HUES48 (cell line): Measurements from ENCODE around the gene DDR1.

ENCODE experiments used
- H3K27ac ChIP-seq: one replicate; pipeline ENCODE4 v1.7.0; 2013; ENCODE audit warnings: low read depth, low read length, inconsistent platforms
- H3K27me3 ChIP-seq: 2 replicates; pipeline ENCODE4 v1.6.1; 2013; ENCODE audit warnings: mild to moderate bottlenecking, low read length; ENCODE audit not compliant: control insufficient read depth, insufficient read depth
- H3K36me3 ChIP-seq: 2 replicates; pipeline ENCODE4 v1.6.1; 2013; ENCODE audit warnings: low read length; ENCODE audit not compliant: control insufficient read depth, insufficient read depth
- H3K4me1 ChIP-seq: 2 replicates; pipeline ENCODE4 v1.6.1; 2013; ENCODE audit warnings: mild to moderate bottlenecking, low read length; ENCODE audit not compliant: control insufficient read depth, insufficient read depth
- H3K4me3 ChIP-seq: 2 replicates; pipeline ENCODE4 v1.5.1; 2013; ENCODE audit warnings: mild to moderate bottlenecking, low read depth, low read length
- H3K9ac ChIP-seq: 2 replicates; pipeline ENCODE4 v1.6.1; 2013; ENCODE audit warnings: mild to moderate bottlenecking, low read depth, low read length, moderate library complexity
- H3K9me3 ChIP-seq: 2 replicates; pipeline ENCODE4 v1.6.1; 2013; ENCODE audit warnings: low read length; ENCODE audit not compliant: control insufficient read depth, insufficient read depth

DDR1 gene

GRCh38 chr6:30883685-30884520 lies at the start of gene DDR1:
Gene DDR1, plus strand, starts transcription at chr6:30884519. Its CDS starts 4,211 bp downstream, at chr6:30888730.
- H3K9me3 ChIP-seq, result no peaks in the 10 kb centered on the region
- peak within 1 kb of the TSS; percentile 31; the same call in 1 of the 2 replicates for H3K9ac ChIP-seq
- peaks cover 6% of the 10 kb centered on the region; the same call in 1 of the 2 replicates for H3K36me3 ChIP-seq
- peaks cover 57% of the 10 kb centered on the region for H3K4me1 ChIP-seq
- peak within 1 kb of the TSS; percentile 75 for H3K4me3 ChIP-seq
- H3K27ac ChIP-seq, result peak within 1 kb of the TSS; percentile 94
- H3K27me3 ChIP-seq, result no peaks in the 10 kb centered on the region

DNA sequence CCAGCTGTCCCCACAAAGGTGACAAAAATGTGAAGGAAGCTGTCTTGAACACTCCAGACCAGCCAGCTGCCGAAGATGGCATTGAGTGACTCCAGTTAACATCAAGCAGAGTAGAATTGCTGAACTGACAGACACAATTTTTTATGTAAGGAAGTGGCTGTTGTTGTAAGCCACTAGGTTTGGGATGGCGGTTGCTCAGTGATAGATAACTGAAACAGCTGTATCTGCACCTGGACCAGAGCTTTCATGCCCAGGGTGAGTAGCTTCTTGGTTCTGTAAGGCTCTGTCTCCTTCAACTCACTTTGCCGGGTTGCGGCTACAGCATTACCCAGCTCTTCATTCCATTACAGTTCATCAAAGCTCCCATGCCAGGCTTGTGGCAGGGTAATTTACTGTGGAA lies 49.7 kb upstream of the DDR1 start:
- no peak overlapping the region for H3K9ac ChIP-seq
- no peak overlapping the region for H3K4me3 ChIP-seq
- peaks cover 10% of the 10 kb centered on the region for H3K36me3 ChIP-seq
- peaks cover 15% of the 10 kb centered on the region for H3K4me1 ChIP-seq
- H3K27me3 ChIP-seq, result no peaks in the 10 kb centered on the region
- H3K9me3 ChIP-seq, result no peaks in the 10 kb centered on the region; the same call in 1 of the 2 replicates
- no peak overlapping the region for H3K27ac ChIP-seq

DNA sequence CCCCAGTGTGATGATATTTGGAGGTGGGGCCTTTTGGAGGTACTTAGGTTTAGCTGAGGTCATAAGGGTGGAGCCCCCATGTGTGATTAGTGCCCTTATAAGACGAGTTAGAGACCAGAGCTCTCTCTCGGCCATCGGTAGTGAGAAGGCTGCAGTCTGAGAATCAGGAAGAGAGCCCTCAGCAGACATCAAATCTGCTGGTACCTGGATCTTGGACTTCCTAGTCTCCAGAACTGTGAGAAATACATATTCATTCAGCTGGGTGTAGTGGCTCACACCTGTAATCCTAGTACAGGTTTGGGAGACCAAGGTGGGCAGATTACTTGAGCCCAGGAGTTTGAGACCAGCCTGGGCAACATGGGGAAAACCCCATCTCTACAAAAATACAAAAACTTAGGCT lies 48.7 kb upstream of the DDR1 start:
- Histone ChIP-seq H3K36me3 (peaks cover 19% of the 10 kb centered on the region), H3K27me3 (no peaks in the 10 kb centered on the region), H3K4me3 (no peak overlapping the region), H3K9ac (no peak overlapping the region), H3K4me1 (peaks cover 11% of the 10 kb centered on the region; the same call in 1 of the 2 replicates), H3K9me3 (no peaks in the 10 kb centered on the region; the same call in 1 of the 2 replicates), H3K27ac (no peak overlapping the region)

GRCh38 chr6:30836431-30836866 lies 47.9 kb upstream of the DDR1 start:
- Histone ChIP-seq H3K9me3 (no peaks in the 10 kb centered on the region; the same call in 1 of the 2 replicates), H3K27me3 (no peaks in the 10 kb centered on the region), H3K27ac (no peak overlapping the region), H3K4me1 (peaks cover 11% of the 10 kb centered on the region; the same call in 1 of the 2 replicates), H3K4me3 (no peak overlapping the region), H3K36me3 (peaks cover 22% of the 10 kb centered on the region), H3K9ac (no peak overlapping the region)

DNA sequence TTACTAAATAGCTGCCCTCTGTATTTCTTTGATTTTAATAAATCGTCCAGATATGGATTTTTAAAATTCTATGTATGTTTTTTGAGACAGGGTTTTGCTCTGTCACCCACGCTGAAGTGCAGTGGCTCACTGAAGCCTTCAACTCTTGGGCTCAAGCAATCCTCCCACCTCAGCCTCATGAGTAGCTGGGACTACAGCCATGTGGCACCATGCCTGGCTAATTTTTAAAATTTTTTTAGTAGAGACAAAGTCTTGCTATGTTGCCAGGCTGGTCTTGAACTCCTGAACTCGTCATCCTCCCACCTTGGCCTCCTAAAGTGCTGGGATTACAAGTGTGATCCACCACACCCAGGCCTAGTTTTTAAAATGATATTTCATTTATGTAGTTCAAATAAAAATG lies 47.4 kb upstream of the DDR1 start:
- Histone ChIP-seq H3K4me3 (no peak overlapping the region), H3K36me3 (peaks cover 23% of the 10 kb centered on the region), H3K9me3 (no peaks in the 10 kb centered on the region; the same call in 1 of the 2 replicates), H3K4me1 (peaks cover 11% of the 10 kb centered on the region; the same call in 1 of the 2 replicates), H3K27ac (no peak overlapping the region), H3K9ac (no peak overlapping the region), H3K27me3 (no peaks in the 10 kb centered on the region)

DNA sequence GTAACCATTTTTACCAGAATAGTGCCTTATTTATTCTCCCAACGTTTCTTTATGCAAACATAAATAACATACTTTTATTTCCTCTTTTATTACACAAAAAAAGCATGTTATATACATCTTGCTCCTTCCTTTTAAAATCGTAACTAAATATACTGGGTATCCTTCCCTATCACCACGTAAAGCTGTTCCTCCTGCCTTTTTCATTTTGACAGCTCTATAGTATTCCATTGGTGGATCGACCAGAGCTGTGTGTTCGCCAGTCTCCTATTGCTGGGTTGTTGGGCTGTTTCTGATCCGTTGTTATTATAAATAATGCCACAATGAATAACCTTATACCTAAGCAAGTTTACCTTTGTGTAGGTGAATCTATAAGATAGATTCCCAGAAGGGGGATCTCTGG lies 46.9 kb upstream of the DDR1 start:
- Histone ChIP-seq H3K9me3 (no peaks in the 10 kb centered on the region; the same call in 1 of the 2 replicates), H3K36me3 (peaks cover 27% of the 10 kb centered on the region), H3K27me3 (no peaks in the 10 kb centered on the region), H3K9ac (no peak overlapping the region), H3K27ac (no peak overlapping the region), H3K4me3 (no peak overlapping the region), H3K4me1 (peaks cover 11% of the 10 kb centered on the region; the same call in 1 of the 2 replicates)

DNA sequence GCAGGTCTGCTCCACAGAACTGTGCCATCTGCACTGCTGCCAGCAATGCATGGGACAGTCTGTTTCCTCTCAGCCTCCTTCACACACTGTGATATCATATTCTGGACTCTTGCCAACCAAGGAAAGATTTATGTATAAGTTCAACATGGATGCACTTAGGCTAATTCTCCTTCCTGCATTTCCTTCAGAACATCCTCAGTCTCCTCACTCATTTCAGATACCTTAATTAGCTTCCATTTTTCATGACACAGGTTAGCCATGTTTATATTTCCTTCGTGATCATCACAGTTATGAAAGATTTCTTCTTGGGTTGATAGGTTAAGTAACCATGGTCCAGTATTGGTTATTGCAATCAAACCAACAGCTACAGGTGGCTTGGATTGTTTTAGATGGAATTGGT lies 46.4 kb upstream of the DDR1 start:
- no peaks in the 10 kb centered on the region for H3K27me3 ChIP-seq
- no peaks in the 10 kb centered on the region; the same call in 1 of the 2 replicates for H3K9me3 ChIP-seq
- peaks cover 11% of the 10 kb centered on the region; the same call in 1 of the 2 replicates for H3K4me1 ChIP-seq
- H3K9ac ChIP-seq, result no peak overlapping the region
- peaks cover 29% of the 10 kb centered on the region for H3K36me3 ChIP-seq
- no peak overlapping the region for H3K27ac ChIP-seq
- no peak overlapping the region for H3K4me3 ChIP-seq

DNA sequence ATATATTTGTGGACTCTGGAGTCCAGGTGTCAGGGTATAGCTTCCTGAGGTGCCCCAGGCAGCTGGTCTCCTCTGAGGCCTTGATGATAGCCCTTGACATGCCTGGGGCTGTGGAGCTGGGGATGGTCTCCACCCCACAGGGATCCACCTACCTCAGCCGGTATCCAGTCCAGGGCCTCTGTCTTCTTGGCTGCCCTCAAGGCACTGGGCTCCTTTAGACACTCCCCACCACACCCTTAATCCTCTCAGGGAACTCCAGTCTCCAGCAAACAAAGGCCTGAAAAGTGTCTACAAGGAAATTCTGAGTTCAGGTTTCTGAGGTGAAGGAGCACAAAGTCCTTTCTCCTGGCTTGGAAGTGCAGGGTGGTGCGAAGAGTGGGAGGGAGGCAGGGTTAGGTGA lies 44.6 kb upstream of the DDR1 start:
- Histone ChIP-seq H3K27ac (no peak overlapping the region), H3K36me3 (peaks cover 44% of the 10 kb centered on the region), H3K4me1 (peaks cover 24% of the 10 kb centered on the region), H3K4me3 (no peak overlapping the region), H3K9ac (no peak overlapping the region), H3K9me3 (no peaks in the 10 kb centered on the region; the same call in 1 of the 2 replicates), H3K27me3 (no peaks in the 10 kb centered on the region)

DNA sequence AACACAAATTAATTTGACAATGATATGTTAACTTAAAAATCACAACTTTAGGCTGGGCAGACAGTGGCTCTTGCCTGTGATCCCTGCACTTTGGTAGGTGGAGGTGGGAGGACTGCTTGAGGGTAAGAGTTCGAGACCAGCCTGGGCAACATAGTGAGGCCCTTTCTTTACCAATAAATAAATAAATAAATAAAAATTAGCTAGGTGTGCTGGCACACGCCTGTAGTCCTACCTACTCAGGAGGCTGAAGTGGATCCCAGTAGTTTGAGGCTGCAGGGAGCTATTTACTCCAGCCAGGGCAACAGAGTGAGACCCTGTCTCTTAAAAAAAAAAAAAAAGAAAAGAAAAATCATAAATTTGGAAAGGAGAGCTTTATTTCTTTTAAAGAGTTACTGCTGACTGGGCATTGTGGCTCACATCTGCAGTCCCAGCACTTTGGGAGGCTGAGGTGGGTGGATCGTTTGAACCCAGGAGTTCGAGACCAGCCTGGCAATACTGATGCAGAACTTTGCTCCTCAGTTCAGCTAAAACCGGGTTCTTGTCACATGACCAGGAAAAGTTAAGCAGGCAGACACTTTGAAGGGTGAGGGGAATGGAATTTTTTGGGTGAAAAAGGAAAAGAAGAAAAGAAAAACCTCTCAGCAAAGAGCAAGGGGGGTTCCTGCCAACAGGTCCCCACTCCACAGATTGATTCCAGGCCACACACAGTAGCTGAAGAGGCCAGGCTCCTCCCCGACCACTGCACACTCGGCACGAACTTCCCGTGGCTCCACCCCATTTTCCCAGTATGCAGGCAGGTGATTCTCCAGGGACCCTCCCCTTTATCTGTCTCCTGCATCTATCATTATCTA lies 44.0 kb upstream of the DDR1 start:
- no peak overlapping the region for H3K9ac ChIP-seq
- no peak overlapping the region for H3K4me3 ChIP-seq
- no peaks in the 10 kb centered on the region for H3K27me3 ChIP-seq
- H3K4me1 ChIP-seq, result peaks cover 25% of the 10 kb centered on the region
- H3K36me3 ChIP-seq, result peaks cover 50% of the 10 kb centered on the region
- no peaks in the 10 kb centered on the region; the same call in 1 of the 2 replicates for H3K9me3 ChIP-seq
- H3K27ac ChIP-seq, result no peak overlapping the region

- no peaks in the 10 kb centered on the region for H3K27me3 ChIP-seq
- H3K4me3 ChIP-seq, result no peak overlapping the region
- H3K9me3 ChIP-seq, result no peaks in the 10 kb centered on the region; the same call in 1 of the 2 replicates
- no peak overlapping the region for H3K9ac ChIP-seq
- peaks cover 25% of the 10 kb centered on the region for H3K4me1 ChIP-seq
- H3K27ac ChIP-seq, result no peak overlapping the region
- peaks cover 58% of the 10 kb centered on the region for H3K36me3 ChIP-seq
These were observed 43.2 kb upstream of the DDR1 start for GRCh38 chr6:30840935-30841643.
